Measurements from ENCODE around the gene ASCL4. TPM values are rescaled to one million over a fixed set of nuclear protein-coding genes. Genes with fewer than 3 reads are reported as not detected.

The ASCL4 gene
- total RNA-seq, 1 experiment from 2014 or later = not detected

GRCh38 chr12:107788690-107789458 is 14.4 kb downstream of the ASCL4 start:
- POLR2A ChIA-PET = no interaction called here

More at GRCh38 chr12:107788690-107789458, 14.4 kb downstream of the ASCL4 start:
- no TSS peak for BruUV-seq (replicated peaks)
- H3K4me1 ChIP-seq (ENCODE audit: control insufficient read depth, insufficient read depth, low read length) = no peaks in the 10 kb centered on the region
- peaks cover 3% of the 10 kb centered on the region; the same call in 1 of the 2 replicates for H3K9me3 ChIP-seq (ENCODE audit: control insufficient read depth, insufficient read depth, low read depth, low read length)
- no peaks in the 10 kb centered on the region for H3K36me3 ChIP-seq (ENCODE audit: control insufficient read depth, insufficient read depth, low read length)
- peaks cover 3% of the 10 kb centered on the region; the same call in 1 of the 2 replicates for H3K27me3 ChIP-seq (ENCODE audit: control insufficient read depth, insufficient read depth, low read length)
- no peak overlapping the region for H3K4me3 ChIP-seq (ENCODE audit: low read depth in 2 of 2, low read length in 2 of 2)
- ATAC-seq (no peak), DNase-seq (ENCODE audit: low read depth, low spot score) (no peak)
- in situ Hi-C loops (cut with HindIII; ENCODE audit: low pct_unique_long_range_greater_than_20kb, low sequenced_read_pairs) = no loop called here
- no peak overlapping the region for H3K27ac ChIP-seq (ENCODE audit: low read length)
- no peak for TF ChIP-seq CTCF (IDR thresholded peaks at IDR 0.05)
- TF ChIP-seq SIN3A (IDR thresholded peaks at IDR 0.05; ENCODE audit: borderline replicate concordance, insufficient read depth, low read depth, low read length) = no peak
- no peak for TF ChIP-seq TCF7L2 (IDR thresholded peaks at IDR 0.05; ENCODE audit: low read depth, low read length)
- TF ChIP-seq REST (IDR thresholded peaks at IDR 0.05; ENCODE audit: insufficient read depth in 1 of 2, low read depth in 2 of 2, low read length in 1 of 2) = no peak
- no peak for TF ChIP-seq POLR2AphosphoS5 (IDR thresholded peaks at IDR 0.05; ENCODE audit: low read depth, low read length)
- CTCF ChIA-PET = no interaction called here
- intact Hi-C loops (cut with micrococcal nuclease; ENCODE audit: unreplicated experiment) = no loop called here
